Astrocyte (in vitro differentiated cells and primary cell): Measurements from ENCODE around the gene SCN1B.

Experiments
- EZH2 ChIP-seq: IDR thresholded peaks from 2 replicates; pipeline ENCODE4 v1.6.1; 2012; ENCODE audit warnings: mild to moderate bottlenecking, low read length, inconsistent platforms; ENCODE audit not compliant: insufficient read depth
- TF ChIP-seq, protein P1 (sequence below): IDR thresholded peaks from 2 replicates; pipeline ENCODE4 v1.5.1; 2011; ENCODE audit warnings: low read depth, mild to moderate bottlenecking, inconsistent platforms, low read length, moderate library complexity; ENCODE audit not compliant: insufficient read depth

DNA sequence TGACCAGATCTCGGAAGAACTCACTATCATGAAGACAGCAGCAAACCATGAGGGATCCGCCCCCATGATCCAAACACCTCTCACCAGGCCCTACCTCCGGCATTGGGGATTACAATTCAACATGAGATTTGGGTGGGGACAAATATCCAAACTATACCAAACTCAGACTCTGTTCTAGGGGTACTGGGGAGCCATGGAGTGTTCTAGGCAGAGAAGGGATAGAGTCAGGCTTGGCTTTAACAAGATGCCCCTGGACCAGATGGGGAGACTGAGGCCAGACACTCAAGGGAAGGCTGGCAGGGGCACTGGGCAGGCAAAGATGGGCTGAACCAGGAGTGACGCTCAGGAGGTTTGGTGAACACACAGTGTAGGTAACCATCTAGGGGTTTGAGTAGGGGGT is 11.9 kb upstream of the SCN1B start:
- TF ChIP-seq, protein P1, sequence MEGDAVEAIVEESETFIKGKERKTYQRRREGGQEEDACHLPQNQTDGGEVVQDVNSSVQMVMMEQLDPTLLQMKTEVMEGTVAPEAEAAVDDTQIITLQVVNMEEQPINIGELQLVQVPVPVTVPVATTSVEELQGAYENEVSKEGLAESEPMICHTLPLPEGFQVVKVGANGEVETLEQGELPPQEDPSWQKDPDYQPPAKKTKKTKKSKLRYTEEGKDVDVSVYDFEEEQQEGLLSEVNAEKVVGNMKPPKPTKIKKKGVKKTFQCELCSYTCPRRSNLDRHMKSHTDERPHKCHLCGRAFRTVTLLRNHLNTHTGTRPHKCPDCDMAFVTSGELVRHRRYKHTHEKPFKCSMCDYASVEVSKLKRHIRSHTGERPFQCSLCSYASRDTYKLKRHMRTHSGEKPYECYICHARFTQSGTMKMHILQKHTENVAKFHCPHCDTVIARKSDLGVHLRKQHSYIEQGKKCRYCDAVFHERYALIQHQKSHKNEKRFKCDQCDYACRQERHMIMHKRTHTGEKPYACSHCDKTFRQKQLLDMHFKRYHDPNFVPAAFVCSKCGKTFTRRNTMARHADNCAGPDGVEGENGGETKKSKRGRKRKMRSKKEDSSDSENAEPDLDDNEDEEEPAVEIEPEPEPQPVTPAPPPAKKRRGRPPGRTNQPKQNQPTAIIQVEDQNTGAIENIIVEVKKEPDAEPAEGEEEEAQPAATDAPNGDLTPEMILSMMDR, result no peak
- TF ChIP-seq EZH2, result no peak
